ENCODE results near the gene MINDY4.

GRCh38 chr7:30842542-30843451, 71.6 kb downstream of the MINDY4 start:
- TF ChIP-seq, protein P1, sequence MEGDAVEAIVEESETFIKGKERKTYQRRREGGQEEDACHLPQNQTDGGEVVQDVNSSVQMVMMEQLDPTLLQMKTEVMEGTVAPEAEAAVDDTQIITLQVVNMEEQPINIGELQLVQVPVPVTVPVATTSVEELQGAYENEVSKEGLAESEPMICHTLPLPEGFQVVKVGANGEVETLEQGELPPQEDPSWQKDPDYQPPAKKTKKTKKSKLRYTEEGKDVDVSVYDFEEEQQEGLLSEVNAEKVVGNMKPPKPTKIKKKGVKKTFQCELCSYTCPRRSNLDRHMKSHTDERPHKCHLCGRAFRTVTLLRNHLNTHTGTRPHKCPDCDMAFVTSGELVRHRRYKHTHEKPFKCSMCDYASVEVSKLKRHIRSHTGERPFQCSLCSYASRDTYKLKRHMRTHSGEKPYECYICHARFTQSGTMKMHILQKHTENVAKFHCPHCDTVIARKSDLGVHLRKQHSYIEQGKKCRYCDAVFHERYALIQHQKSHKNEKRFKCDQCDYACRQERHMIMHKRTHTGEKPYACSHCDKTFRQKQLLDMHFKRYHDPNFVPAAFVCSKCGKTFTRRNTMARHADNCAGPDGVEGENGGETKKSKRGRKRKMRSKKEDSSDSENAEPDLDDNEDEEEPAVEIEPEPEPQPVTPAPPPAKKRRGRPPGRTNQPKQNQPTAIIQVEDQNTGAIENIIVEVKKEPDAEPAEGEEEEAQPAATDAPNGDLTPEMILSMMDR (conservative IDR thresholded peaks at IDR 0.05; ENCODE audit: low read depth, low read length): no peak
- TF ChIP-seq RFX5 (IDR thresholded peaks at IDR 0.05; ENCODE audit: low read depth, low read length) (no peak), CEBPB (IDR thresholded peaks at IDR 0.05; ENCODE audit: low read depth, low read length) (no peak), POLR2A (IDR thresholded peaks at IDR 0.05; ENCODE audit: low read depth, low read length) (no peak), RCOR1 (IDR thresholded peaks at IDR 0.05; ENCODE audit: insufficient replicate concordance, low read length) (no peak), BHLHE40 (IDR thresholded peaks at IDR 0.05; ENCODE audit: low read depth, low read length) (no peak)
- TF ChIP-seq, protein P2, sequence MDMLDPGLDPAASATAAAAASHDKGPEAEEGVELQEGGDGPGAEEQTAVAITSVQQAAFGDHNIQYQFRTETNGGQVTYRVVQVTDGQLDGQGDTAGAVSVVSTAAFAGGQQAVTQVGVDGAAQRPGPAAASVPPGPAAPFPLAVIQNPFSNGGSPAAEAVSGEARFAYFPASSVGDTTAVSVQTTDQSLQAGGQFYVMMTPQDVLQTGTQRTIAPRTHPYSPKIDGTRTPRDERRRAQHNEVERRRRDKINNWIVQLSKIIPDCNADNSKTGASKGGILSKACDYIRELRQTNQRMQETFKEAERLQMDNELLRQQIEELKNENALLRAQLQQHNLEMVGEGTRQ (IDR thresholded peaks at IDR 0.05; ENCODE audit: low read depth, low read length): no peak

All from IMR-90 (cell line).